BLaER1 (cell line): ENCODE measurements around the gene ASB2.

Experiments used
- H3K27ac ChIP-seq: shearing (Covaris generic); formaldehyde crosslinking; 2 replicates; pipeline ENCODE4 v1.8.1; 2022
- H3K27me3 ChIP-seq: shearing (Covaris generic); formaldehyde crosslinking; 2 replicates; pipeline ENCODE4 v1.8.1; 2022
- H3K36me3 ChIP-seq: shearing (Covaris generic); formaldehyde crosslinking; 2 replicates; pipeline ENCODE4 v1.8.1; 2022
- H3K4me1 ChIP-seq: shearing (Covaris generic); formaldehyde crosslinking; 2 replicates; pipeline ENCODE4 v1.8.1; 2022
- H3K4me2 ChIP-seq: shearing (Covaris generic); formaldehyde crosslinking; 2 replicates; pipeline ENCODE4 v1.8.1; 2022
- H3K4me3 ChIP-seq: shearing (Covaris generic); formaldehyde crosslinking; 2 replicates; pipeline ENCODE4 v1.8.1; 2022
- H3K9ac ChIP-seq: shearing (Covaris generic); formaldehyde crosslinking; 2 replicates; pipeline ENCODE4 v1.8.1; 2022
- H3K9me3 ChIP-seq: shearing (Covaris generic); formaldehyde crosslinking; 2 replicates; pipeline ENCODE4 v1.8.1; 2022
- H4K20me1 ChIP-seq: shearing (Covaris generic); formaldehyde crosslinking; 2 replicates; pipeline ENCODE4 v1.8.1; 2022
- Cebpa-rat ChIP-seq: shearing (Covaris generic); IDR thresholded peaks from 2 replicates; pipeline ENCODE4 v1.8.1; 2022

Gene ASB2

DNA sequence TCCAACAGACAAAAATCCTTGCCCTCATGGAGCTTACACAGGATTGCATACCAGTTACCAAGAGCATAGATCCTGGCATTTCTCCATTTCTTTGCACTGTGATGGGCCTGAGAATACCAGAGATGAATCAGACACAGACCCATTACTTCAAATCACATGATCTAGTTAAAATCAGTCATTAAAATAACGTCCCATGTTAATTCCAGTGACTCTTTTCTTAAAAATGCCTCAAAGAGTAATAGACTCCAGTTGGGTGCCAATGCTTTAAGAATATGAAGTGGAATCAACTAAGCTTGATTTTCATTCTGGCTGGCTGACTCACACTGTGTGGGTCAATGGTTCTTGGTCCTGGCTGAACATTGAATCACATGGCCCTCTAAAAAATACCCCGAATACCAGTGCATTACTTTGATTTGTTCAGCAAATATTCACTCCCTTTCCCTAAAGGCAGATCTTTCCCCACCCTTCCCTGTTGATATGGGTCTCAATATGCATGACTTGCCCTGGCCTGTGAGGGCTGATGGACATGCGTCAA is 11.0 kb downstream of the ASB2 start:
- Histone ChIP-seq H3K4me3 (no peak overlapping the region), H4K20me1 (no peaks in the 10 kb centered on the region), H3K27ac (0 out of 2 replicates have a peak overlapping the region, but pooled peaks have one; percentile 7), H3K27me3 (no peaks in the 10 kb centered on the region), H3K4me2 (peak overlapping the region; percentile 91; the same call in 1 of the 2 replicates), H3K36me3 (no peaks in the 10 kb centered on the region), H3K9ac (no peak overlapping the region), H3K4me1 (peaks cover 100% of the 10 kb centered on the region), H3K9me3 (no peaks in the 10 kb centered on the region)
- TF ChIP-seq Cebpa-rat, result no peak

DNA sequence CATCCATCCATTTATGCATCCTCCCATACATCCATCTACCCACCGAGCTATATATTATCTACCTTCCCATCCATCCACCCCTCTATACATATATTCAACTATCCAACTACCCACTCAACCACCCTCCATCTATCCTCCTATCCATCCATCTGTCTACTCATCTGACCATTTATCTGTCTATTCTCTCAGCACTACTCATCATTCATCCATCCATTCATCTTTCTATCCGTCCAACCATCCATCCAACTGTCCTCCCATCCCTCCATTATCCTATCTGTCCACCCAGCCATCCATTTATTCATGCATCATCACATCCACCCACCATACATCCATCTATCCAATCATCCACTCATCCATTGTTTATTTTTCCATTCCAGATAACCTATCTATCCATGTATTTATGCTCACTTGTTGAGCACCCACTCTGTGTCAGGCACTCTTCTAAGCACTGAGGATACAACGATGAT is 11.5 kb downstream of the ASB2 start:
- Histone ChIP-seq H3K4me2 (peak overlapping the region; percentile 91; the same call in 1 of the 2 replicates), H3K4me3 (no peak overlapping the region), H3K4me1 (peaks cover 100% of the 10 kb centered on the region), H3K9me3 (no peaks in the 10 kb centered on the region), H3K27ac (no peak overlapping the region; the same call in 1 of the 2 replicates), H3K36me3 (no peaks in the 10 kb centered on the region), H3K9ac (no peak overlapping the region), H3K27me3 (no peaks in the 10 kb centered on the region), H4K20me1 (no peaks in the 10 kb centered on the region)
- TF ChIP-seq Cebpa-rat, result no peak

DNA sequence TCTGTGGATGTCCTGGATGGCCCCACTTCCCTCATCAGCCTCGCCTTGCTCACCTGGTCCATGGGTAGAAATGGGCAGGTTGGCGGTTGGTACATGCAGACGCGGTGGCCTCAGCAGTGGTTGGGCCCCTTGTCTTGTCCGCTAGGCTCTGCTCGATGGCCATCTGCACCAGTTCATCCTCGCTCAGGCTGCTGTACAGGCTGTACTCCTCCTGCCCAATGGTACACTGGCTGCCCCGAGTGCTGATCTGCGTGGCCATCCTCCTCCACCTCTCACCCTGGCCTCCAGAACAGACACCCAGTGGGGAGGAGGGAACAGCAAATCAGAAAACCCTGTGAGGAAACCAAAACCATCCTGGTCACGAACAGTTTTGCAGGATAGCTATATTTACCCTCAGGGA is 12.1 kb downstream of the ASB2 start:
- TF ChIP-seq Cebpa-rat, result no peak
- H3K4me2 ChIP-seq, result peak overlapping the region; percentile 91

DNA sequence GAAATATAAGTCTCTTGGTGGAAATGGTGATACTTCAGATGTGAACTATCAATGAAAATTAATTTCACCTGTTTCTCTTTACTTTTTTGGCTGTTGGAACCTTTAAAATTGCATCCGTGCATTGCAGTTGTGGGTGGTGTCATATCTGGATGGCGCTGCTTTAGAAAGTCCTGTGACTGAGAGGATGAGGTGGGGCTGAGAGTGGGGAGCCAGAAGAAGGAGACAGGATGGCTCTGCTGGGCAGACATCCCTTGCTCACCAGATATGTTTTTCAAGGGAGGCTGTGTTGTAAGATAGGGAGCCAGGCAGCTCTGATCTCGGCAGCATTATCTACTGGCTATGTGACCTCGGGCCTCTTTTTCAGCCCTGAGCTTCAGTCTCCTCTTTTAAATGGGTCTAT is 12.7 kb downstream of the ASB2 start:
- Histone ChIP-seq H3K4me3 (no peak overlapping the region), H4K20me1 (no peaks in the 10 kb centered on the region), H3K27ac (peak overlapping the region; percentile 88), H3K9ac (peak overlapping the region; percentile 73; the same call in 1 of the 2 replicates), H3K4me1 (peaks cover 100% of the 10 kb centered on the region), H3K36me3 (no peaks in the 10 kb centered on the region), H3K9me3 (no peaks in the 10 kb centered on the region), H3K27me3 (no peaks in the 10 kb centered on the region), H3K4me2 (peak overlapping the region; percentile 91)
- no peak for TF ChIP-seq Cebpa-rat

More for the DNA sequence above, 12.1 kb downstream of the ASB2 start:
- no peaks in the 10 kb centered on the region for H3K36me3 ChIP-seq
- no peak overlapping the region for H3K9ac ChIP-seq
- no peaks in the 10 kb centered on the region for H4K20me1 ChIP-seq
- peak overlapping the region; percentile 88 for H3K27ac ChIP-seq
- no peaks in the 10 kb centered on the region for H3K27me3 ChIP-seq
- peaks cover 100% of the 10 kb centered on the region for H3K4me1 ChIP-seq
- H3K4me3 ChIP-seq, result no peak overlapping the region
- H3K9me3 ChIP-seq, result no peaks in the 10 kb centered on the region

DNA sequence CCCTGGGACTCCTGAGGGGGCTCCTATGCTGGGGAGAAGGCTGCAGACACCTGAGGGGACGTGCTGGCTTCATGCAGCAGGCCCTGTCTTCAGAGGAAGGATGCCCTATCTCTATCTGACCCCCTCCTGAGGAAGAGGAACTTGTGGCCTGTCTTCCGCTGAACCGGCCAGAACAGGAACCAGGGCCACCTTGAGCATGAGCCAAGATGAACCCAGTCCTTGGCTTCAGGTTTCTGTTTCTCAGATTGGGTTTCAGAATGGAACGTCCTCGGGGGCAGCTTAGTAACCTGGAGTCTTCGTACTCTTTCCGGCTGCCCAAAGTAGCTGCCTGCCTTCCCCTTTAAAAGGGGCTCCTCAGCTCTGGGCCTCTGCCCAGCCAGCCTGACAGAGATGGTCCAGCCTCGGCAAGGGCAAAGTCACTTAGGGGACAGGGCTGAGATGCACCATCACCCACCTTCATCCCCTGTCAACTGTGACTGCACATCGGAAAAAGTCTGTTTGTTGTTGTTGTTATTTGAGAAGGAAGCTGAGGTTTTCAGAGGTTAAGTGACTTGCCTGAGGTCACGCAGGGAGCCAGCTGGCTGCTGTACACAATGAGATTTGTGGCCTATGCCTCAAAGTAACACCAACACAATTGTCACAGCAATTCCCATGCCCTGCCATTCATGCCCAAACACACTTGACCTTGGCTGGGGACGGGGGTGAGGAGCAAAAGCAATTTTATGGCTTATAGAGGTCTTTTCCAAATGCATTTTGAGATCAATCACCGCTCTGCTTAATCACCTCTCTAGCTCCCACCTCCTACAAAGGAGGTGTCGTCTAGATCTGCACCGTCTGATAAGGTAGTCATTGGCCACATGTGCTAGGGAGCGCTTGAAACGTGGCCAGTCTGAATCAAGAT is 13.4 kb downstream of the ASB2 start:
- peaks cover 100% of the 10 kb centered on the region for H3K4me1 ChIP-seq
- no peaks in the 10 kb centered on the region for H4K20me1 ChIP-seq
- no peak for TF ChIP-seq Cebpa-rat
- H3K4me3 ChIP-seq, result 0 out of 2 replicates have a peak overlapping the region, but pooled peaks have one; percentile 19
- H3K36me3 ChIP-seq, result no peaks in the 10 kb centered on the region
- peak overlapping the region; percentile 73 for H3K9ac ChIP-seq
- H3K9me3 ChIP-seq, result no peaks in the 10 kb centered on the region
- H3K27me3 ChIP-seq, result no peaks in the 10 kb centered on the region
- peak overlapping the region; percentile 88 for H3K27ac ChIP-seq
- H3K4me2 ChIP-seq, result peak overlapping the region; percentile 91

DNA sequence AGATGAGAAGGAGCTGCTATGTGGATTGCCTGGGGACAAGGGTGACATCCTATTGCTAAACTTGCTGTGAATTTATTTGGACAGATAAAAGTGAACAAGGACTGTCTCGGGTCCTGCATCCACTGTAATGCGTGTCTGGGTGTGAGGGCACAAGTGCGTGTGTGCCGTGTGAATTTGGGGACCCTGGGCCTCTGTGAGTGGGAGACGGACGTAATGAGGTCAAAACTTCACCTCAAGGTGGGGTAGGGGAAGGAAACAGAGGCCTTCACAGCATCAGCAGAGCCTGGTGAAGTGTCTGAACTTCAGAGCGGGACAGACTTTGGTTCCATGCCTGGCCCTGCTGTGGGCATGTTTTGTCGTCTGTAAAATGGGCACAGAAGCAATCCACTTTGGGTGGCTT is 14.8 kb downstream of the ASB2 start:
- TF ChIP-seq Cebpa-rat, result no peak
- Histone ChIP-seq H3K27me3 (no peaks in the 10 kb centered on the region), H3K9ac (no peak overlapping the region), H3K36me3 (no peaks in the 10 kb centered on the region), H3K4me3 (no peak overlapping the region), H4K20me1 (no peaks in the 10 kb centered on the region), H3K9me3 (no peaks in the 10 kb centered on the region), H3K4me1 (peaks cover 100% of the 10 kb centered on the region), H3K27ac (peak overlapping the region; percentile 88), H3K4me2 (peak overlapping the region; percentile 91)

DNA sequence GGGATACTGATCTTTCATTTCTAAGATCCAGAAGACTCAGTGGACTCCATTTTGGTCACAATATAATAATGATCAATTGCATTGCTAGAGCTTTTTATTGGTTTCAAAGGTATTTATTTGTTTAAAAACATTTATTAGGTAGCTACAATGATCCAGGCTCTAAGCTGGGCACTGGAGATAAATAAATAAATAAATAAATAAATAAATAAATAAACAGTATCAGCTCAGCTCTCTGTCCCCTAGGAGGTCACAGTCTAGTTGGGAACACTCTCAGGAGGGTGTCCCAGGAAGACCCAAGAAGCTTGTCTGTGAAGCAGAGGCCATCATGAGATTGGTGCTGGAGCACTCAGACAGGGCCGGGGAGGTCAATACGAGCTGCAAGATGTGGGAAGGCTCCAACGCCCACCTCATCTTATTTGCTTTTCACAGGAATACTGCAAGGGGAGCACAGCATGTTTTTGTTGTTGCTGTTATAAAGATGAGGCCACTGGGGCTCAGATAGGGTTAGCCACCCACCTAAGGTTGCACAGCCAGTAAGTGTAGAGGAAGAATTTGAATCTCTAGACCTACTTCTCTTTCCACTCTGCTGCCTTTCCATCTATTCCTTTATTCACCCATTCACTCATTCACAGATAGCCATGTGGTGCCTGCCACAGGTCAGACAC is 15.5 kb downstream of the ASB2 start:
- no peak for TF ChIP-seq Cebpa-rat
- Histone ChIP-seq H3K9ac (no peak overlapping the region), H3K4me2 (peak overlapping the region; percentile 91), H3K36me3 (no peaks in the 10 kb centered on the region), H3K4me1 (peaks cover 100% of the 10 kb centered on the region), H3K27me3 (no peaks in the 10 kb centered on the region), H4K20me1 (no peaks in the 10 kb centered on the region), H3K27ac (peak overlapping the region; percentile 88), H3K4me3 (no peak overlapping the region), H3K9me3 (no peaks in the 10 kb centered on the region)

DNA sequence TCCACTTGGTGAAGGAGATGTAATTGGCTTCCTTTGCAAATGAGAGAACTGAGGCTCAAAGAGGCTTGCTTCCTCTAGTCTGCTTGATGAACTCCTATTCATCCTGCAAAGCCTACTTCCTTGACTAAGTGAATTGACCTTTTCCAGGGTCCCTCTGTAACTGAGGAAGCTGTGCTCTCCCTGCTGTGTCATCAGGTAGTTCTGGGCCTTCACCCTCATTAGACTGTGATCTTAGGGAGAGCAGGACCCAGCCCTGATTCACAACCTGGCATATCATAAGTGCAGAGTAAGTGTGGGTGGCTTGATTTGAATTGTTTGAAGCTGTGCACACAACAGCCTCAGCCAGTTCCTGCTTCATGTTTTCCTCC is 16.3 kb downstream of the ASB2 start:
- Histone ChIP-seq H3K4me2 (peak overlapping the region; percentile 91), H3K4me1 (peaks cover 100% of the 10 kb centered on the region), H3K9me3 (no peaks in the 10 kb centered on the region), H3K9ac (peak overlapping the region; percentile 9; the same call in 1 of the 2 replicates), H3K27me3 (no peaks in the 10 kb centered on the region), H3K36me3 (no peaks in the 10 kb centered on the region), H3K27ac (peak overlapping the region; percentile 88), H4K20me1 (no peaks in the 10 kb centered on the region), H3K4me3 (no peak overlapping the region)
- TF ChIP-seq Cebpa-rat, result no peak

DNA sequence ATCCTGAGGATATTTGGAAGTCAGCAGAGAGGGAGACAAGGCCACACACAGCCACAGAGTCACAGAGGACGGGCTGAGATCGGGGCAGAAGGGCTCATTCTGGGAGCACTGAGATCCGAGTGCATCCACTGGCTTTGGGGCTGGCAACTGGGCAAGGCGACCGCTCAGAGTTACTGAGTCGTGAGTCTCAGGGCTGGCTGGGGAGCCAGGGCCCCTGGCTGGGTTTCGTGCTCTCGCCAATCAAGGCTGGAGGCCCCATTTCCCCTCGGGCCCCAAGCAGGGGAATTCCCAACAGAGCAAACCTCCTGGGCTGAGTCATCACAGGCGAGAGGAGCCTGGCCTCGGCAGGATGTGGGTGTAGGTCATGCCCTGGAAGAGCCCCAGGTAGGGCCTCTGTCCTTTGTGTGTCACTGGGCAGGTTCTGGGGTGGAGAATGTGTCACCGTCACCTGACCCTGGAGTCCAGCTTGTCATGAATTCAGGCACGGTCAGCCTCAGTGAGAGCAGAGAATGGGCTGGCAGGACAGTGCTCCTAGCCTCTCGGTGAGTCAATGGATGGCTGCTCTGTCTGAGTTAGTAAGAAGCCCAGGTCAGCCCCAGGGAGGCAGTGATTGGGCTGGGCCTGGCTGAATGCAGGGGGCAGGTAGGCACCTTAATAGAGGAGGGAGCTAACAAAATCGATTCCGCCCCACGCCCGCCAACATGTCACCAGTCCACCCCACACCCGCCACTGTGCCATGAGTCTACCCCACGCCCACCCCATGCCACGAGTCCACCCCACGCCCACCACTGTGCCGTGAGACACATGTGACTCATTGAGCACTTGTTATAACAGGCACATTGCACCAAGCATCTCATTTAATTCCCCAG is 16.9 kb downstream of the ASB2 start:
- Histone ChIP-seq H4K20me1 (no peaks in the 10 kb centered on the region), H3K27me3 (no peaks in the 10 kb centered on the region), H3K4me1 (peaks cover 100% of the 10 kb centered on the region), H3K36me3 (no peaks in the 10 kb centered on the region), H3K4me3 (0 out of 2 replicates have a peak overlapping the region, but pooled peaks have one; percentile 9), H3K9me3 (no peaks in the 10 kb centered on the region), H3K9ac (peak overlapping the region; percentile 49), H3K27ac (peak overlapping the region; percentile 88), H3K4me2 (peak overlapping the region; percentile 91)
- no peak for TF ChIP-seq Cebpa-rat
